MM.1S (cell line): ENCODE measurements around the gene NRXN3.

Experiments used
- DNase-seq: peaks from one replicate; pipeline ENCODE4 v3.0.0-alpha.2; 2015
- H2AFZ ChIP-seq: fragments of 300-600 bp; sonication (generic); 2 replicates; pipeline ENCODE4 v1.6.0; 2016; ENCODE audit warnings: antibody characterized with exemption, low read length
- H3F3A ChIP-seq: fragments of 300-600 bp; sonication (generic); 2 replicates; pipeline ENCODE4 v1.6.1; 2016; ENCODE audit warnings: mild to moderate bottlenecking, antibody characterized with exemption, low read length, moderate library complexity, mixed read lengths; ENCODE audit not compliant: insufficient read depth
- H3K27ac ChIP-seq: fragments of 300-600 bp; sonication (generic); 2 replicates; pipeline ENCODE4 v1.5.1; 2016; ENCODE audit warnings: mild to moderate bottlenecking, low read length
- H3K27me3 ChIP-seq: fragments of 300-600 bp; sonication (generic); replicated peaks from 2 replicates; pipeline ENCODE4 v1.6.0; 2016; ENCODE audit warnings: low read length; ENCODE audit not compliant: insufficient read depth
- H3K36me3 ChIP-seq: fragments of 300-600 bp; sonication (generic); replicated peaks from 2 replicates; pipeline ENCODE4 v1.6.1; 2016; ENCODE audit warnings: mild to moderate bottlenecking, low read length, mixed read lengths; ENCODE audit not compliant: insufficient read depth
- H3K4me1 ChIP-seq: fragments of 300-600 bp; sonication (generic); 2 replicates; pipeline ENCODE4 v1.6.1; 2016; ENCODE audit warnings: low read length, mixed read lengths
- H3K4me2 ChIP-seq: fragments of 300-600 bp; sonication (generic); 2 replicates; pipeline ENCODE4 v1.6.0; 2016; ENCODE audit warnings: low read depth, low read length
- H3K4me3 ChIP-seq: fragments of 300-600 bp; sonication (generic); 2 replicates; pipeline ENCODE4 v1.5.1; 2016; ENCODE audit warnings: low read length, mixed read lengths
- H3K79me2 ChIP-seq: fragments of 300-600 bp; sonication (generic); 2 replicates; pipeline ENCODE4 v1.6.1; 2016; ENCODE audit warnings: mixed run types, low read length, mixed read lengths
- H3K9ac ChIP-seq: fragments of 300-600 bp; sonication (generic); 2 replicates; pipeline ENCODE4 v1.6.1; 2016; ENCODE audit warnings: low read length, mixed read lengths
- H3K9me2 ChIP-seq: fragments of 300-600 bp; sonication (generic); replicated peaks from 2 replicates; pipeline ENCODE4 v1.6.1; 2016; ENCODE audit warnings: mild to moderate bottlenecking, low read length, mixed read lengths; ENCODE audit not compliant: insufficient read depth
- H3K9me3 ChIP-seq: fragments of 300-600 bp; sonication (generic); replicated peaks from 2 replicates; pipeline ENCODE4 v1.6.1; 2016; ENCODE audit warnings: mild to moderate bottlenecking, low read length, mixed read lengths; ENCODE audit not compliant: insufficient read depth
- H4K20me1 ChIP-seq: fragments of 300-600 bp; sonication (generic); 2 replicates; pipeline ENCODE4 v1.6.1; 2016; ENCODE audit warnings: mild to moderate bottlenecking, low read length, moderate library complexity, mixed read lengths; ENCODE audit not compliant: insufficient read depth
- EZH2 ChIP-seq: fragments of 300-600 bp; sonication (generic); optimal IDR thresholded peaks from 2 replicates; pipeline ENCODE3; 2017; ENCODE audit warnings: low read depth, mild to moderate bottlenecking, antibody characterized with exemption, low read length, mixed read lengths
- EZH2phosphoT487 ChIP-seq: fragments of 300-600 bp; sonication (generic); IDR thresholded peaks from 2 replicates; pipeline ENCODE4 v1.6.1; 2018; ENCODE audit warnings: antibody characterized with exemption, low read length
- TF ChIP-seq, protein P1 (sequence below): fragments of 300-600 bp; sonication (generic); IDR thresholded peaks from 2 replicates; pipeline ENCODE4 v1.5.1; 2016; ENCODE audit warnings: antibody characterized with exemption, low read length, mixed read lengths

NRXN3 gene

DNA sequence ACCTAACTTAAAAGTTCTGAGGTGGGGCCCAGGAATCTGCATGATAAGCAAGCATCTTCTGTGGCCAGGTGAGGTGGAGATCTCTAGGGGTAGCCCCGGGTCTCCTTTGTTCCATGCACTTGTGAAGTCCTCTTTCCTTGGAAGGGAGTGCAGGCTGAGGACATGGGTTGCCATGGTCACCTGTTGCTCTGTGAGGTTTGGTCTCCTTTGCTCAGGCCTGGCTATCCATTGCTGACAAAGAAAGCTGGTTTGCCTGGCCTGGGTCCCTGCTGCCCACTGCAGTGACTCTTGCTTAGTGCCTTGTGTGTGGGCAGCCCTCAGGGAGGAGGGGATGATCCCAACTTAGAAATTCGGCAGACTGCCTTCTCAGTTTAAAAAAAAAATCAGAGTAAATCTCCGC, 11.1 kb downstream of the NRXN3 start:
- no peaks in the 10 kb centered on the region for H4K20me1 ChIP-seq
- no peaks in the 10 kb centered on the region for H3K4me1 ChIP-seq
- H3K36me3 ChIP-seq, result no peaks in the 10 kb centered on the region
- H3K27ac ChIP-seq, result no peak overlapping the region
- H3K9me3 ChIP-seq, result no peaks in the 10 kb centered on the region
- no peak overlapping the region for H2AFZ ChIP-seq
- H3K79me2 ChIP-seq, result no peaks in the 10 kb centered on the region
- no peak overlapping the region for H3K4me3 ChIP-seq
- TF ChIP-seq EZH2 (no peak), EZH2phosphoT487 (no peak)
- TF ChIP-seq, protein P1, sequence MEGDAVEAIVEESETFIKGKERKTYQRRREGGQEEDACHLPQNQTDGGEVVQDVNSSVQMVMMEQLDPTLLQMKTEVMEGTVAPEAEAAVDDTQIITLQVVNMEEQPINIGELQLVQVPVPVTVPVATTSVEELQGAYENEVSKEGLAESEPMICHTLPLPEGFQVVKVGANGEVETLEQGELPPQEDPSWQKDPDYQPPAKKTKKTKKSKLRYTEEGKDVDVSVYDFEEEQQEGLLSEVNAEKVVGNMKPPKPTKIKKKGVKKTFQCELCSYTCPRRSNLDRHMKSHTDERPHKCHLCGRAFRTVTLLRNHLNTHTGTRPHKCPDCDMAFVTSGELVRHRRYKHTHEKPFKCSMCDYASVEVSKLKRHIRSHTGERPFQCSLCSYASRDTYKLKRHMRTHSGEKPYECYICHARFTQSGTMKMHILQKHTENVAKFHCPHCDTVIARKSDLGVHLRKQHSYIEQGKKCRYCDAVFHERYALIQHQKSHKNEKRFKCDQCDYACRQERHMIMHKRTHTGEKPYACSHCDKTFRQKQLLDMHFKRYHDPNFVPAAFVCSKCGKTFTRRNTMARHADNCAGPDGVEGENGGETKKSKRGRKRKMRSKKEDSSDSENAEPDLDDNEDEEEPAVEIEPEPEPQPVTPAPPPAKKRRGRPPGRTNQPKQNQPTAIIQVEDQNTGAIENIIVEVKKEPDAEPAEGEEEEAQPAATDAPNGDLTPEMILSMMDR, result no peak
- H3K9me2 ChIP-seq, result no peaks in the 10 kb centered on the region
- DNase-seq, result no peak
- no peak overlapping the region for H3K4me2 ChIP-seq
- no peaks in the 10 kb centered on the region for H3K27me3 ChIP-seq
- H3F3A ChIP-seq, result no peaks in the 10 kb centered on the region
- no peak overlapping the region for H3K9ac ChIP-seq

DNA sequence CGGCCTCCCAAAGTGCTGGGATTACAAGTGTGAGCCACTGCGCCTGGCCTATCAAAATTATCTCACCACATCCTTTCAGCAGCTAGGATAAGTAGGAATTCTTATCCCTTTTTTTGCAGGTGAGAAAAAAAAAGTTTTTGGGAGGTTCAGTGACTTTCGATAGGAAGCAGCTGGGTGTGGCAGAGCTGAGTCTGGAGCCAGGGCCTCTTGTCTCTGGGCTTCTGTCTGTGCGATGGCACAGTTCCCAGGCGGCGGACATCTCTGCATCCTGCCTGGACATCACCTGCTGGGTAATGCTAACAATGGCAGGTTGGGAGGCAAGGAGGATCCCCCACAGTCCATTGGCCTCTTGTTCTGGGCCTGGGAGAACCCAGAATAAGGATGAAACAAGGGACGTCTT, 12.5 kb downstream of the NRXN3 start:
- no peaks in the 10 kb centered on the region for H3K36me3 ChIP-seq
- H3K4me3 ChIP-seq, result no peak overlapping the region
- H2AFZ ChIP-seq, result no peak overlapping the region
- no peak overlapping the region for H3K4me2 ChIP-seq
- H4K20me1 ChIP-seq, result no peaks in the 10 kb centered on the region
- H3K27ac ChIP-seq, result no peak overlapping the region
- TF ChIP-seq EZH2phosphoT487, result no peak
- no peak for TF ChIP-seq EZH2
- TF ChIP-seq, protein P1, result no peak
- H3K9ac ChIP-seq, result no peak overlapping the region
- no peaks in the 10 kb centered on the region for H3K9me2 ChIP-seq
- H3K79me2 ChIP-seq, result no peaks in the 10 kb centered on the region
- H3K4me1 ChIP-seq, result no peaks in the 10 kb centered on the region
- no peak for DNase-seq
- no peaks in the 10 kb centered on the region for H3F3A ChIP-seq
- H3K9me3 ChIP-seq, result no peaks in the 10 kb centered on the region
- H3K27me3 ChIP-seq, result no peaks in the 10 kb centered on the region

DNA sequence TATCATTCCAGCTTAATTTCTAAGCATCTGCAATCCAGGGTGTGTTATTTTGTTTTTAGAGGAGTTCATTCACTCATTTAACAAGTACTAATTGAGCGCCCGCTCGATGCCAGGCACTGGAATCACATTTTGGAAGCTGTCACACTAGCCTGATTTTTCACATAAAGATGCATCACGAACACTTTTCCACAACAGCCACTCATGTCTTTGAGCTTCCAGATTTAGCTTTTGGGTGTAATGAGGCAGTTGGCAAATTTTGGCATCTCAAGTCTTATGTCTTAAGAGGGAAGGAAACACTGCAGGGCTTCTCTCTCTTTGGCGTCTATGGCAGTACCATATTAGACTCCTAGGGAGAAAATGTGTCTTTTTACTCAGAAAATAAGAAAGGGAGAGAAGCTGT, 14.0 kb downstream of the NRXN3 start:
- no peaks in the 10 kb centered on the region for H3F3A ChIP-seq
- no peaks in the 10 kb centered on the region for H3K9me3 ChIP-seq
- H3K79me2 ChIP-seq, result no peaks in the 10 kb centered on the region
- H3K4me3 ChIP-seq, result no peak overlapping the region
- H3K4me2 ChIP-seq, result no peak overlapping the region
- no peaks in the 10 kb centered on the region for H3K4me1 ChIP-seq
- no peak overlapping the region for H3K27ac ChIP-seq
- no peaks in the 10 kb centered on the region for H4K20me1 ChIP-seq
- no peak for DNase-seq
- H2AFZ ChIP-seq, result no peak overlapping the region
- no peaks in the 10 kb centered on the region for H3K9me2 ChIP-seq
- TF ChIP-seq, protein P1, result no peak
- TF ChIP-seq EZH2phosphoT487 (no peak), EZH2 (no peak)
- H3K27me3 ChIP-seq, result no peaks in the 10 kb centered on the region
- H3K9ac ChIP-seq, result no peak overlapping the region
- H3K36me3 ChIP-seq, result no peaks in the 10 kb centered on the region
